Measurements from ENCODE around the gene RASA3.

DNA sequence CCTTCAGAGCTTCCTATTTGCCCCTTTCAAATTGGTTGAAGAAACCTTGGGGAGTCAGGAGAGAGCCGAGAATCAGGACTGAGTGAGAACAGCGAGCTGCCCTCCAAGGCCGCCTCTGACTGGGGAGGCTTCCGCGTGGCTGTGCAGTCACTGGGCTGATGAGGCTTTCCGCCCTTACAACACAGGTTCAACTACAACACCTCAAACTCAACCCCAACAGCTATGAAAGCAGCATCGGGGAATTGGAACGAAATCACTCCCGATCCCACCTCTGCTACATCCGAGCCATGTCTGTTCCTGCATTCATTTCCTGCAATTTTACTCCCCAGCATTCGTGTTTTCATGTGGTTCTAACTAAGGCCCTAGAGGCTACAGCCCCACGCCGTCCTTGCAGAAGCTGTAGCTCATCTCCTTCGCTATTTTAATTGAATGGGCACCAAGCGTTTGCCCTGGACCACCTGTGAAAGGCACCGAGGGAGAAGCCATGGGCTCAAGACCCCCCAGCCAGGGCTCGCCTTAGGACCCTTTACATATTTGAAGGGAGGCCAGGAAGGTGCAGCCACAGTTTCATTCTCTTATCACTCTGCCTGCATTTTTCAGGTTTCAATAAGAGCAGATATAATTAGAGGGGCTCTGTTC is 12.3 kb upstream of the RASA3 start:
- no peak for TF ChIP-seq CTCF (IDR thresholded peaks at IDR 0.05)
- TF ChIP-seq POLR2AphosphoS5 (IDR thresholded peaks at IDR 0.05): no peak
- no peak for TF ChIP-seq EP300 (IDR thresholded peaks at IDR 0.05)
- no peak for TF ChIP-seq POLR2A (IDR thresholded peaks at IDR 0.05)

Data from gastroesophageal sphincter (tissue), 3 donors.